Measurements from ENCODE around the gene SACM1L.
"Not testable (repeated sequence)": the region's sequence is repeated elsewhere in the genome, so short reads cannot be mapped to it uniquely, and the experiment has no call there.

The SACM1L gene

GRCh38 chr3:45667569-45667934 is 21.6 kb upstream of the SACM1L start:
- DNase-seq: no peak

GRCh38 chr3:45670436-45670835 is 18.8 kb upstream of the SACM1L start:
- no peak for DNase-seq

- no peak for DNase-seq
Observed at GRCh38 chr3:45670991-45671390, 18.2 kb upstream of the SACM1L start.

DNA sequence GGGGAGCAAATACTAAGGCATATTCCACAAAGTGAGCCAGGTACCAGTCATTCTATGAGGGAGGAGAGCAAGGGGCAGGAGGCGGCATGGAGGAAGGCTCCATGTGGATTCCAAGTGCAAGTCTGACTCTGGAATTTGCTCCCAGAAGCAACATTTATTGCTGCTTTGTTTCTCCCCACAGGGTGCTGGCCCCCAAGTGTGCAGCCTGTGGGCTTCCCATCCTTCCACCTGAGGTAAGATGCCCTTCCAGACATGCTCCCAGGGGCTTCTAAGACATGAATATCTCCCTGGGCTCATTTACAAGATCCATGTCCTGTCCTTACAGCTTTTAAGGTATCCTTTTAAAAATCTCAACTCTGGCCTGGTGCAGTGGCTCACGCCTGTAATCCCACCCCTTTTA is 15.9 kb upstream of the SACM1L start:
- DNase-seq: no peak

GRCh38 chr3:45676325-45677032 is 12.7 kb upstream of the SACM1L start:
- no peak for DNase-seq

DNA sequence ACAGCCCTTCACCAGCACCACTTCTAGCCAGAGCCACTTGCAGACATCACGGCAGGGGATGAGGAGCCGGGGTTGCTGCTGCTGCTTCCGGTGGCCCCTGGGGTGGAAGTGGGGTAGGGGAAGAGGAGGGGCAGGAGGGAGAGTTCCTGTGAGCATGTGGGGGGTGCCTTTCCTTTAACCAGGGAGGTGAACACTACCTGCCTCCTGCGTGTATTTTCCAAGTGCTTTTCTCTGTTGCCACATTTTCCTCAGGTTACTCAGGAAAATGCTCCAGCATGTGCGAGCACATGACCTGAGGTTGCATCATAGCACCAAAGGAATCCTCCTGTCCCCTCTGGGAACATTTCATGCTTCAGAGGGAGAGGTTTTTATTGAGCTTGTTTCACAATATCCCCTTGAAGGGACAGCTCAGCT is 12.2 kb upstream of the SACM1L start:
- DNase-seq: peak; percentile 82

DNA sequence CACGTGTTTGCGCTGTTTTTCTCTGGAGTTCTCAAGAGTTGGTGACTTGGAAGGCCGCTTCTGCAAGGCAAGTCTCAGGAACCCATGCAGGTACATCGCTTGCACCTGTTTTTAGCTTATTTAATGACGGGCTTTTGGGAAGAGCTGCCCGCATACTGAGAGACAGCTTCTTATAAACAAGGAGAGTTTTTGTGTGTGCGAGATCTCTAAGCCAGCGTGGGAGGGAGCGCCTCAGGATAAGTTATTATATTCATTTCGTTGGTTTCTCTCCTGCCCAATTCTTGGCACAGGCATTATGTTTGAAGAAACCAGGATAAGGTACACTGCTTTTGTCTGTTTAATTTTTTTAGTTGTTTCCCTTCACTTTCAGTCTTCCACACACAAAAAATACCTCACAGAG is 11.4 kb upstream of the SACM1L start:
- no peak for DNase-seq

DNA sequence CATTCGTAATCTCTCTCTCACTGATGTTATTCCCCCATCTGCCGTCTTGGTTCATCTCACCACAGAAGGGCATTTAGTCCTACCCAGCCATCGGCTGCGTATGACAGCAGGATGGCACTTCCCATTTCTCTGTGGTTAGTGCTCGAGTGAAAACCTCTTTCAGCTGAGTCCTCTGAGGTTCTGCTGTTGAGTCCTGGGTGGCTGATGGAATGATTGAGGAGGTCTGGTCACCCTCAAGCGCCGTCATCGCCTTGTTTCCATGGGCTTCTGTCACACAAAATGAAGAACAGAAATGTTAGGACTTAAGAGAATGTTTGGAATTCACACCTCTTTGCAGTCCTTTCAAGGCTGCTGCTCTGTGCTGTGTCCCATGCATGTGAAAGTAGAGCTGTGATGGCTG is 9.4 kb upstream of the SACM1L start:
- no peak for DNase-seq

DNA sequence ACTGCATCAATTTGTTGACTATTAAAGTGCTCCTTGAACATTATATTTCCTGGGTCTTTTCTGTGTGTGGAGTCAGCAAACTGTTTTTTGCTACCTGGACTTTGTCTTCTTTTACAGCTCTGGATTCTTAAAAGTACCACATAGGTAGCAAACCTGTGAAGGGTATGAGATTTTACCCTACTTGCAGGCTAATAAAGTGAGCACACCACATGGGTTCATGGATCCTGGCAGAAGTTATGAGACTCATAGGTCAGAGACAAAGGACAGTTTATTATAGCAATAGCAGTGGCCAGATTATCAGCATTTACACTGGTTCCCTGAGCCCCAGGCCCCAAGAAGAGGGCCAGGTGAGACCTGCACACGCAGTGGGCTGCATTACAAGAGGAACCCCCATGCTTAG is 8.0 kb upstream of the SACM1L start:
- no peak for DNase-seq

- DNase-seq: no peak
Observed at GRCh38 chr3:45681846-45682245, 7.3 kb upstream of the SACM1L start.

DNA sequence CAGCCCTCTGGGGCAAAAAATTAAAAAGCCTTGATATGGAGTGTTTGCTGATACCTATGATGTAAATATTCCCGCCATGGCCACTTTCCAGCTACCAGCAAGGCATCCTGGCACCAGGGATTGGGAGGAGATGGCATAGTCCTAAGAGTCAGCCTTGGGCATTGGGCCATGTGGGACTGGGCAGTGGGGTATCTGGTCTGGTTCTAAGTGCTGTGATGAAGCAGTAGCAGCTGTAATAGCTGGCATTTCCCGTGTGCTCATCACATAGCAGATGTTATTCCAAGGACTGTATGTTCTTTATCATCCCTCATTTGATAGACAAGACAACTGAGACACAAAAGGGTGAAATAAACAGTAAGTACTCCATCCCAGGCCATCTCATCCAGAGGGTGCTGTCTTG is 6.9 kb upstream of the SACM1L start:
- DNase-seq: no peak

DNA sequence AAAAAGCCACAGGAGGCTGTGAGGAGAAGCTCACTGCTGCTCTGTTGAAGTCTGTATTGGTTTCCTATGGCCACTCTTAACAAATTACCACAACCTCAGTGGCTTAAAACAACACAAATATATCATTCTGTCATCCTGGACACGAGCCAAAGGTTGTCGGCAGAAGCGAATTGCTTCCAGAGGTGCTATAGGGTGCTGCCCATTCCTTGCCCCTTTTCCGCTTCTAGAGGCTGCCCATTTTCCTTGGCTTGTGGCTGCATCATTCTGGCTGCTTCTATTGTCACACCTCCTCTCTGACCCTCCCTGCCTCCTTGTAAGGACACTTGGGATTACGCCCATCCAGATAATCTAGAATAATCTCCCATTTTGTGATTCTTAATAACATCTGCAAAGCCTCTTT is 6.4 kb upstream of the SACM1L start:
- DNase-seq: no peak

GRCh38 chr3:45683417-45684326 is 5.5 kb upstream of the SACM1L start:
- no peak for DNase-seq

DNA sequence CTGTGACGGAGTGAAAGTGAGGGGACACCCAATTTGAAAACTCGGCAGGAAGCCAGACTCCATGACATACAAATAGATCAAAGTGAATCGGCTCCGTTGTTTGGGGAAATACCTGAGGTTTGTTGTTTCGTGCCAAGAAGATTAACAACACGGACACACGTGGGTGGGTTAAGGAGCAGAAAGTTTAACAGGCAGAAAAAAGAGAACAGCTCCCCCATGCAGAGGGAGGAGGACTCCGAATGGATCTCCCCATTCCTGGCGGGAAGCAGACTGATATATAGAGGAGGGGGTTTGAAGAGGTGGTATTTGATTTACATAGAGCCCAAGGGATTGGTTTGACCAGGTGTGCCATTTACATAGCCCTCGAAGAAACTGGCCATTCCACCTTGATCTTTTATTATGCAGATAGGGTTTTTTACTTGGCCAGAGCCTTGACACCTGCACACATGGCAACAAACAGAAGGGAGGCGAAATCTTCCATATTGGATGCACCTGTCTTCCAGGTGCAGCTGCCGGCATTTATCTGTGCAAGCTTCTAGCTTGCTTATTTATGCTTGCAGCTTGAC is 4.8 kb upstream of the SACM1L start:
- no peak for DNase-seq

DNA sequence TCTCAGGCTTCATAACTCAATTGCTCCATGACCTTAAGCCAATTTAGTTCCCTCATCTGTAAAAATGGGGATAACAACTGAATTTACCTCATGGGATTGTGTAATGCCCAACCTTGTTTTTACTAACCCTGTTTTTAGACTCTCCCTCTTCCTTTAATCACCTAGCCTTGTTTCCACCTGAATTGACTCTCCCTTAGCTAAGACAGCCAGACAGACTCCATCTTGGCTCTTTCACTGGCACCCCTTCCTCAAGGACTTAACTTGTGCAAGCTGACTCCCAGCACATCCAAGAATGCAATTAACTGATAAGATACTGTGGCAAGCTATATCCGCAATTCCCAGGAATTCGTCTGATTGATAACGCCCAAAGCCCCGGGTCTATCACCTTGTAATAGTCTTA is 3.5 kb upstream of the SACM1L start:
- DNase-seq: not testable (repeated sequence)

GRCh38 chr3:45686850-45687249 is 2.3 kb upstream of the SACM1L start:
- no peak for DNase-seq

GRCh38 chr3:45687828-45688193 is 1.4 kb upstream of the SACM1L start:
- no peak for DNase-seq

GRCh38 chr3:45688194-45688881 is 858 bp upstream of the SACM1L start:
- DNase-seq: peak; percentile 78

DNA sequence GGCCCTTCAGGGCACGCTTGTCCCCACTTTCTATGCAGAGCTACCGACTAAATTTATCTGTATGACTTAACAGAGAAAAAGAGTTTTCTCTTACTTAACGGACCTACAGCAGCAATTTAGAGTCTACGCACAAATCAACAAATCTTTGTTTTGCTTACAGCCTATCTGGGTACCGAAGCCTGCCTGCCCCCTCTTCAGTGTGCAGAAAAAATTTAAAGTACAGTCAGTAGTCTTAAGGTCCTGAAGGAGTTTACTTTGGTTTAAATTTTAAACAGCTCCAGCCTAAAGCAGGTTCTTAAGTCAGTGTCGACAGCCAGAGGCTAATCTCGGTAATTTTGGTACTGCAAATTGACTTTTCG is 570 bp downstream of the SACM1L start:
- DNase-seq: no peak

GRCh38 chr3:45690336-45691035 is 1.3 kb downstream of the SACM1L start:
- DNase-seq: no peak

DNA sequence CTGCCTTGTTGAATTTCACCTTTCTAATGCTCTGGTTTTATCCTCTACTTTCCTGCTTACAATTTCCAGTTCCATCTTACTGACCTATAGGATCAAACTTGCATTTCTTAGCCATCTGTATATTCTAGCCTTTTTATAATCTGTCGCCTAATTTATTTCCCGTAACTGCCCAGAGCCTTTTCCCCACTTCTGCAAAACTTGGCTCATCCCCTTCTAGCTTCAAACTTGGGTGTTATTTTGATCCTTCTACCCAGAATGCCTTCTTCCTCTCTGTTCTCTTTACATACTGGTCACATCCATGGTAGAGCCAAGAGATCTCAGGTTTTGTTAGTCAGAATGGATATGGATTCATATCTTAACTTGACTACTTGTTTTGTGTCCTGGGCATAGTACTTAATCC is 2.6 kb downstream of the SACM1L start:
- DNase-seq: no peak

- DNase-seq: no peak
Observed at GRCh38 chr3:45692866-45693265, 3.7 kb downstream of the SACM1L start.

- DNase-seq: no peak
Observed at GRCh38 chr3:45693941-45694521, 4.8 kb downstream of the SACM1L start.

Measured in activated CD8-positive, alpha-beta memory T cell treated with anti-CD3 and anti-CD28 coated beads for 24 hours (primary cell).